HG03280 (cell line): ENCODE measurements around the gene WIF1.

Experiments
- ATAC-seq: cut with Tn5 transposase; IDR thresholded peaks from one replicate; pipeline ENCODE4 v1.9.1; 2021; ENCODE audit warnings: mild to moderate bottlenecking, moderate library complexity; ENCODE audit not compliant: unreplicated experiment

Gene WIF1

GRCh38 chr12:65039301-65039700, 81.8 kb downstream of the WIF1 start:
- ATAC-seq: no peak

- ATAC-seq: no peak
Measured at GRCh38 chr12:65025136-65025535, 96.0 kb downstream of the WIF1 start.

GRCh38 chr12:65023485-65023884, 97.6 kb downstream of the WIF1 start:
- ATAC-seq: no peak

- ATAC-seq: no peak
Measured at GRCh38 chr12:65022960-65023359, 98.1 kb downstream of the WIF1 start.

- no peak for ATAC-seq
Measured at GRCh38 chr12:65022421-65022820, 98.7 kb downstream of the WIF1 start.

- ATAC-seq: no peak
Measured at GRCh38 chr12:65019696-65020234, 101.3 kb downstream of the WIF1 start.

GRCh38 chr12:65016881-65017650, 104.0 kb downstream of the WIF1 start:
- no peak for ATAC-seq

- no peak for ATAC-seq
Measured at GRCh38 chr12:65015850-65016249, 105.3 kb downstream of the WIF1 start.

- ATAC-seq: no peak
Measured at GRCh38 chr12:65014504-65015271, 106.4 kb downstream of the WIF1 start.

- no peak for ATAC-seq
Measured at GRCh38 chr12:65010437-65010836, 110.7 kb downstream of the WIF1 start.

- ATAC-seq: no peak
Measured at GRCh38 chr12:65005716-65006115, 115.4 kb downstream of the WIF1 start.

GRCh38 chr12:65004270-65004669, 116.8 kb downstream of the WIF1 start:
- ATAC-seq: no peak
